HFFc6 (cell line): ENCODE measurements around the gene OR52E4. TPM values are rescaled to one million over a fixed set of nuclear protein-coding genes. Genes with fewer than 3 reads are reported as not detected.

ENCODE experiments used
- DNase-seq: peaks from one replicate; pipeline ENCODE4 v3.0.0-alpha.2; 2018
- H3K27ac Mint-ChIP-seq: 2 replicates; pipeline ENCODE4 v1.8.0; 2020; ENCODE audit warnings: mild to moderate bottlenecking, mixed read lengths
- H3K27me3 Mint-ChIP-seq: 2 replicates; pipeline ENCODE4 v1.8.0; 2021; ENCODE audit warnings: mild to moderate bottlenecking, moderate library complexity, mixed read lengths; ENCODE audit not compliant: insufficient read depth
- H3K36me3 Mint-ChIP-seq: 2 replicates; pipeline ENCODE4 v1.8.0; 2021; ENCODE audit warnings: low read depth, mixed read lengths
- H3K4me1 Mint-ChIP-seq: 2 replicates; pipeline ENCODE4 v1.8.0; 2020; ENCODE audit warnings: low read depth, mixed read lengths
- H3K4me3 Mint-ChIP-seq: 2 replicates; pipeline ENCODE4 v1.8.0; 2020; ENCODE audit warnings: mild to moderate bottlenecking, moderate library complexity, mixed read lengths
- H3K9me3 Mint-ChIP-seq: 2 replicates; pipeline ENCODE4 v1.8.0; 2020; ENCODE audit warnings: mild to moderate bottlenecking, mixed read lengths
- CTCF ChIP-seq: fragments of 200-600 bp; sonication (generic); IDR thresholded peaks from 2 replicates; pipeline ENCODE4 v1.5.0; 2021; ENCODE audit warnings: antibody characterized with exemption, mild to moderate bottlenecking
- total RNA-seq, 6 experiments: library from RNA; stranded (reverse); fragmentation: NEBNext Ultra II Directional; extraction: Animal tissue kit (Norgen Biotek cat#: 25700); gene quantifications; 2 replicates in 1 of 6; 3 replicates in 5 of 6; pipeline ENCODE4 v1.2.3, GENCODE V29; 2021

OR52E4 gene
- total RNA-seq, 6 experiments from 2014 or later: not detected

- H3K9me3 Mint-ChIP-seq: peaks cover 4% of the 10 kb centered on the region
- no peak for DNase-seq
- no peak for TF ChIP-seq CTCF
- H3K27me3 Mint-ChIP-seq: peaks cover 2% of the 10 kb centered on the region; the same call in 1 of the 2 replicates
- H3K27ac Mint-ChIP-seq: no peak overlapping the region
- no peak overlapping the region for H3K4me3 Mint-ChIP-seq
- no peaks in the 10 kb centered on the region for H3K4me1 Mint-ChIP-seq
- H3K36me3 Mint-ChIP-seq: no peaks in the 10 kb centered on the region
These were observed 1.3 kb downstream of the OR52E4 start for GRCh38 chr11:5881756-5882155.

DNA sequence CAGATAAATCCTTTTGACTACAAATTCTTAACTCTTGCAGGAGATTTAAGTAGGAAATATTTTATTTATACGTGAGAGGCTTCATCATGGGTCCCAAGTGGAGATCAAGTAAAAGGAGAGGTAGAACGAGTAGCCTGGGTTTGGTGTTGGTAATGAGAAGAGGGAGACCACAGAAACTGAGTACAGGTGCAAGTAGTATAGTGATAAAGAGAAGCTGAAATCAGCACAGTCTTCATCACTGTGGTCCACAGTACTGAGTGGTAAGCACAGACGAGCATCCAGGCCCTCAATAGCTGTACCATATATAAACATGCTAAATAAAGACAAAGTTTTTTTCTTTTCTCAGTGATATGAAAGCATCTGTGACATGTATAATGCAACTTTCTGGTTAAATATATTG lies 6.7 kb downstream of the OR52E4 start:
- Mint-ChIP-seq H3K4me1 (no peaks in the 10 kb centered on the region), H3K9me3 (no peaks in the 10 kb centered on the region), H3K4me3 (no peak overlapping the region), H3K36me3 (no peaks in the 10 kb centered on the region), H3K27me3 (peaks cover 4% of the 10 kb centered on the region; the same call in 1 of the 2 replicates), H3K27ac (no peak overlapping the region)
- TF ChIP-seq CTCF: no peak
- no peak for DNase-seq

- Mint-ChIP-seq H3K9me3 (no peaks in the 10 kb centered on the region), H3K27ac (no peak overlapping the region), H3K36me3 (no peaks in the 10 kb centered on the region), H3K4me3 (no peak overlapping the region), H3K27me3 (peaks cover 4% of the 10 kb centered on the region; the same call in 1 of the 2 replicates), H3K4me1 (no peaks in the 10 kb centered on the region)
- DNase-seq: no peak
- TF ChIP-seq CTCF: no peak
These were observed 7.2 kb downstream of the OR52E4 start for GRCh38 chr11:5887661-5888060.

GRCh38 chr11:5891216-5891800 lies 10.9 kb downstream of the OR52E4 start:
- Mint-ChIP-seq H3K36me3 (no peaks in the 10 kb centered on the region), H3K27me3 (peaks cover 2% of the 10 kb centered on the region; the same call in 1 of the 2 replicates), H3K4me3 (no peak overlapping the region), H3K9me3 (no peaks in the 10 kb centered on the region), H3K27ac (no peak overlapping the region), H3K4me1 (no peaks in the 10 kb centered on the region)
- no peak for DNase-seq
- TF ChIP-seq CTCF: peak; percentile 79

DNA sequence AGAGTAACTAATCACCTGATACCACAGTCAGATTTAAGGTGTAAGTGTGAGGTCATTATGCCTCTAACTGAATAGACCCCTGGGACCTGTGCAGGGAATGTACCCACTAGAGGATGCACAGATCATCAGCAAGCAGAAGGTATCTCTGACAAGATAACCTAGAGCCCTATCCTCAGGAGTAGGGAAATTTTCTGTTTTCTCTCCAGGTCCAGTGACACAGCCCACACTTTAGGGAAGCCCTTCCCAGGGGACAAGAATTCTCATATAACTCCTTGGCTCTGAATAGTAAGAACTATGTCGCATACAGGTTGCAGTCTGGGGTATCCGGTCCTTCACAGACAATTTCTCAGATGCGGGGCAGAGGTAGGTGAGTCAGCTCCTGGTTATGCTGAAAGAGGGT lies 12.5 kb downstream of the OR52E4 start, which contains the start of gene OR52E5:
TSS of gene OR52E5 (plus strand) at position 301 of the 400 bp plus-strand sequence. CDS start 7,569 bp downstream, outside the sequence.
- H3K27me3 Mint-ChIP-seq: no peaks in the 10 kb centered on the region

More for the DNA sequence above, 12.5 kb downstream of the OR52E4 start, which contains the start of gene OR52E5:
- no peak within 1 kb of the TSS for H3K27ac Mint-ChIP-seq
- H3K4me1 Mint-ChIP-seq: no peaks in the 10 kb centered on the region
- no peak for DNase-seq
- no peaks in the 10 kb centered on the region for H3K36me3 Mint-ChIP-seq
- H3K9me3 Mint-ChIP-seq: no peaks in the 10 kb centered on the region
- no peak within 1 kb of the TSS for H3K4me3 Mint-ChIP-seq
- TF ChIP-seq CTCF: no peak
